Inferior parietal cortex (tissue), 1 donor: Measurements from ENCODE around the gene ZNF609.
"Not testable (repeated sequence)": the region's sequence is repeated elsewhere in the genome, so short reads cannot be mapped to it uniquely, and the experiment has no call there.

Experiments used
- DNase-seq: peaks from one replicate; pipeline ENCODE4 v3.0.0-alpha.2; 2016; ENCODE audit errors: extremely low spot score

ZNF609 gene

DNA sequence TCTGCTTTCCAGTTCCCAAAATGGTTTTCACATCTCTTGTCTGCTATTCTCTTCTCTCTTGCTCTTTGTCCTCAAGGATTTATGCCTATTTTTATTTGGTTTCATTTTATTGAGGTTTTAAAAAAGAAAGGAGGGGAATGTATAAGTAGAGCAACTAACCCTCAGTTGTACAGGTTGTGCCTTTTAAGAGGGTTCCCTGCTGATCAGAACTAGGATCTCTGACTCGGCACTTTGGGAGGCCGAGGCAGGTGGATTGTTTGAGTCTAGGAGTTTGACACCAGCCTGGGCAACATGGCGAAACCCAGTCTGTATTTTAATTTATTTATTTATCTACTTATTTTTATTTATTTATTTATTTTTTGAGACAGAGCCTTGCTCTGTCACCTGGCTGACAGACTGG is 123.6 kb downstream of the ZNF609 start:
- no peak for DNase-seq

- no peak for DNase-seq
Measured at GRCh38 chr15:64586259-64586870, 126.0 kb downstream of the ZNF609 start.

DNA sequence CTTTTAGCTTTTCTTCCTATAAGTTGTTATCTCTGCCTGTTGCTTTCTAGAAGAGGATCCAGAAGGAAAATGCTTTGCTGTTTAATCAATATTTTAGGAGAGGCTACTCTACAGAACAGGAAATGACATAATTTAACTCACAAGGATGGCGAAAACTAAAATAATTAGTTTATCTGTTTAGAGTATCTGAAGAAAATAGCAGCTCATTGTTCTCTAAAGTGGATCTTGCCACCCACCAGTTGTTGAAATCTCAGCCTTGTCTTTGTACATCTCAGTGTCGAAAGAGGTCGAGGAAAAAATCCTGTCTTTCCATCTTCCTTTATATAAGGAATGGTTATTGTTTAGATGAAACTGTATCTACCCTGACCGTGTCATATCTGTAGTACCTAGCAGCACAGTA is 126.6 kb downstream of the ZNF609 start:
- no peak for DNase-seq

DNA sequence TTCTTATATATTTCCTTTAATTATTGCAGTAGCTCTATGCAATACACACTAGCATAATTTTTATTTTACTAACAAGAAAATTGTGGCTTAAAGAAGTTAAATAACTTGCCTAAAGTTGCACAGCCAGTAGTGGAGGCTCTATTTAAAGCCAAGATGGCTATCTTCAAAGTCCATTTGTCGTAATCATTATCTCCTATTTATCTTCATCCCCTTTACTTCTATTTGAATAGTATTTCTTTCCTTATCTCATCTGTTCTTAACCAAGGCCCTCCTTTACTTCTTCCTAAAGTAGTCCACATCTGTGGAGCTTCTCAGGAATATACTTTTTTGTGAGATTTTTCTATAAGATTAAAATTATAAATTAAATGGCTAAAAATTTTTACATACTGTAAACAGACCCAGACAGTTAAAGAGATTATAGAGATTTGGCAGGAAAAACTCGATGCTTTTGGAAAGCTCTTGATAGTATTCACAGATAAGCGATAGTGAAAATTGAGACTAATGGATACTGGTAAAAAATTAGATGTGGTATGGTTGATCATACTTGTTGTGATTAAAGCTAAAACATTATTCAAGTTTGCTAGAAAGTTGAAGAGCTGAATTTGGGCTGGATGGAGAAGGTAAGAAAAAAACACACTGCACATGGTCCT is 129.2 kb downstream of the ZNF609 start:
- DNase-seq, result no peak

- DNase-seq, result not testable (repeated sequence)
Measured at GRCh38 chr15:64592845-64593244, 132.5 kb downstream of the ZNF609 start.

DNA sequence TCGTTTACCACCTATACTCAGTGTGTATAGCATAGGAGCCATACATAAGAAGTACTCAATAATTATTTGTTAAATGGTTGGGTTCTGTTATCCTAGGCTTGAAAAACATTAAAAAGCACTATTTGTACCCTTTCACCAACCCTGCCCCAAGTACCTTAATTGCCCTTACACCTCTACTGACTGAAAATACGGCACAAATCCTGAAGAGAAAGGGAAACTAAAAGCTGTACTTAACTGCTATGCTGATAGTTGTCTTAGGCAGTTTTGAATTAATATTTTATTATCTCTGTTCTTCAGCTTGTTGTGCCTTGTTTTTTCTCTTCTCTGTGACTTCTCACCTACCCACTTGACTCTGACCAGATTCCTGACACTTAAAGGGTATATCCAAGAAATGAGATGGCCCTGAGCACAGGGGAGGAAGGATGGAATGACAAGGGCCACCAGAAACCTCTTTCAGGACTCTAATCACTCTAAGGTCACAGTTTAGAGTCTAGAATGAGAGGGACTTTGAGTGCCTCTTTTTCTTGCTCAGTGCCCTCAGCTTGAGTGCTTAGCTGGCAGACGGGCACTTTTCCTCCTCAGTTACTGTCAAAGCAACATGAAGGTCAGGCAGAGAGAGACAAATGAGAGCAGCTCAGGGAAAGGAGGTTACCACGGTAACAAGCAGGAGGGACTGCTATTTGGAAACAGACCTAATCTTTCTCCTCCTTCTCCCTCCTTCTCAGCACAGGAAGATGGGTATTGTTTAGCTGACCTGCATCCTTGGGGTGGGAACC is 136.5 kb downstream of the ZNF609 start:
- DNase-seq, result no peak

DNA sequence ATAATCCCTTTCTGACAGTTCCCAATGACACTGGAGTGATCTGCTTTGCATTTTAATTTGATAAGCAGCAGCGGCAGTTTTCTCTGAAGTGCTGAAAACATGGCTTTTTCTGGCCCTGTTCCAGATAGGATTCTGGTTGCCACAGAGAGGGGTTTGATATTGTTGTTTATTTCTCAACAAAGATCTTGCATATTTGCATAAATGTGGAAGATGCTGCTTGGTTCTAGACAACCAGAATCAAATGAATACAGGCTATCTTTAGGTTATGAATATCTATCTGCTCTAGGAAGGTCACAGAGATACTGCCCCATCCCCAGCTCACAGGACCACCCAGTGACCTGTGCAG is 137.1 kb downstream of the ZNF609 start:
- no peak for DNase-seq

DNA sequence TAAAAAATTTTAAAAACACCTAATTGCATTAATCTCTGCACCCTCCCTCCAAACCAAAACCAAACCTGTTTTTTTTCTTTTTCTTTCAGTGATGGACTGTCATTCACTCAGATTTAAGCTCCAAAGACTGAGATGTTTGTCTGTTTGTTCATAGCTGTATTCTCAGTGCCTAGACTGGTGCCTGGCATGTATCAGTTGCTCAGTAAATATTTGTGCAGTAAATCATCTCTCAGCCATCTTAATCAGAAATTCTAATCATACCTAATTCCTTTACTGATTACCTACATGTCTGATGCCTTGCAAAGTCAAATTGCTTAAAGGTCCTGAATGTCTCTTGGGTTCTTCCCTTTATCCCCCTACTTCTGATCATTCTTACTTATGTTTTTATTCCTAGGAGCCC is 138.8 kb downstream of the ZNF609 start:
- no peak for DNase-seq

DNA sequence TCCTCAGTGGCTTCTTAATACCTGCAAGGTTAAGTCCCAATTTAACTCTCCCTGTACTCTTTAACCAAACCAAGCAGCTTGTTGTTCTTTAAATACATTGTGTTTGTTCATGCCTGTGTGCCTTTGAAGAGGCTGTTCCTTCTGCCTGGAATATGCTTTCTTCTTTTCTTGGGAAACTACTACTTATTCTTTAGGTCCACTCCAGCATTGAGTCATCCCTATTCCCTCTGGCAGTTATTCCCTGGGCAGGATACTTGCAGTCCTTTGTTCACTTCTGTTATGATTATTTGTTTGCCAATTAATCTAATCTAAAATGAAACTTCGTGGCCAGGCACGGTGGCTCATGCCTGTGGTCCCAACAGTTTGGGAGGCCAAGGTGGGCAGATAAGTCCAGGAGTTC is 139.3 kb downstream of the ZNF609 start:
- no peak for DNase-seq

- DNase-seq, result no peak
Measured at GRCh38 chr15:64600794-64601193, 140.4 kb downstream of the ZNF609 start.

DNA sequence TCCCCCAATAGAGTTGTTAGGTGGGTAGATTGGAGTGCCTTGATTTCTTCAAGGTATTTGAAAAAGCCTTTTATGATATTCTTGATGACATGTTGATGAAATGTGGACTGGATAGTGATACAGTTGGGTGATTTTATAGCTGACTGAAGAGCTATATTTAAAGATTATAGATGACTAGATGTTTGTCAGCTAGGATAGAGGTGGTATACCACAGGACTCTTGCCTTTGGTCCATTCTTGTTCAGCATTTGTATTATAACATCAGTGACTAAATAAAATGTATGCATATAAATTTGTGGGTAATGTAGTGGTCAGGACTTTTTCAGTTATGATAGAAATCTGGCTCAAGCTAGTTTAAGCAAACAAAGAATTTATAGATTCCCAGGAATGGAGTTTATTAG is 143.9 kb downstream of the ZNF609 start:
- DNase-seq, result no peak

GRCh38 chr15:64607416-64607815 is 147.0 kb downstream of the ZNF609 start:
- DNase-seq, result not testable (repeated sequence)

GRCh38 chr15:64610257-64610919 is 150.0 kb downstream of the ZNF609 start:
- no peak for DNase-seq

DNA sequence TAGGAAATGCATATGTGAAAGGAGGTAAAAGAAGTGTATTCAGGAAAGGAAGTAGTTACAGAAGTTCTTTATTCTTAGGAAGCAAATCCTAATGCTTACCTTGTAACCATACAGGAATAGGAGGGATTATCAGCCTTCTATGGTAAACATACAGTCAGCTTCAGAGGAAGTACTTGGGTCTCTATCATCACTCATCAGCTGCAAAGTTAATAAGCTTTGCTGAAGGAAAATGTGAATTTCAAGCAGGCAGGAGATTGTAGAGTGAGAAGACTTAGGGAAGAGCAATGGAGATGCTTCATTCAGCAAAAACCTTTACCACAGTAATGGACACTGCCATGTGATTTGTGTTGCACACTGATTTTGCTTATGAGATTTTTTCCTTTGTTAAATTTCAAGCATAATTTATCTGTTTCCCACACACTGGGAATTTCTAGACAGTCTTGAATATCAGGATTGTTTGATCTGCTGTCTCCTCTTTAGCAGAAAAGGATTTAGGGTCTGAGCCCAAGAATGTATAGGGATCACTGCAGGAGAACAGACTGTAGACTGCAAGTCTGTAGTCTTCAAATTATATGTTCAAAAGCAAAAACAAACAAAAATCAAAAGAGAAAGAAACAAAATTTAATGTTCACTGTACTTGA is 150.8 kb downstream of the ZNF609 start:
- DNase-seq, result no peak

DNA sequence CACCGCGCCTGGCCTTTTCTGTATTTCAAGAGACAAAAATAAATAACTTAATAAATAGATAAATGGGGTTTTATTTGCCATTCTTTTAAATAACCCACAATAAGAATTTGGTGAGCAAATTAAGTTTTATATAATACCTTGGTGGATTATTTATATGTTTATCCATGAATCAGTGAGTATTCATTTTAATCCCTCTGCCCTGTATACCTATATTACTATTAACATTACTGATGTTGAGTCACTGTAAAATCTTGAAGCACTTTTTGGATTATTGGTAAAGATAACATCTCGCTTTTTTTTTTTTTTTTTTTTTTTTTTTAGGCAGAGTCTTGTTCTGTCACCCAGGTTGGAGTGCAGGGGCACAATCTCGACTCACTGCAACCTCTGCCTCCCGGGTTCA is 154.1 kb downstream of the ZNF609 start:
- DNase-seq, result no peak

GRCh38 chr15:64617727-64618126 is 157.3 kb downstream of the ZNF609 start:
- no peak for DNase-seq

- no peak for DNase-seq
Measured at GRCh38 chr15:64618138-64618537, 157.8 kb downstream of the ZNF609 start.

DNA sequence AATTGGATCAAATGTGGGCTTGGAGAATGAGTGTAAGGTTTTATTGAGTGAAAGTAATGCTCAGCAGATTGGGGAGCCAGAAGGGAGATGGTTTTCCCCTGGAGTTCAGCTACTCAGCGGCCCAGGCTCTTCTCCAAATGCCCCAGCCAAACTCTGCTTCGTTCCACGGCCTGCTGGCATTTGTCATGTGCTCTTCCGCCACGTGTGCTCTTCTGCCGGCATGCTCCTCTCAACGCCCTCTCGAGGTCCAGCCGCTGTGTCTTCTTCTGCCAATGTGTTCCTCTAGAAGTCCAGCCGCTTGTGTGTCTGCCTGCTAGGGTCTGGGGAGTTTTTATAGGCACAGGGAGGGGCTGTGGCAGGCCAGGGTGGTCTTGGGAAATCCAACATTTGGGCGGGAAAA is 158.2 kb downstream of the ZNF609 start:
- no peak for DNase-seq

- no peak for DNase-seq
Measured at GRCh38 chr15:64619880-64620839, 159.8 kb downstream of the ZNF609 start.

DNA sequence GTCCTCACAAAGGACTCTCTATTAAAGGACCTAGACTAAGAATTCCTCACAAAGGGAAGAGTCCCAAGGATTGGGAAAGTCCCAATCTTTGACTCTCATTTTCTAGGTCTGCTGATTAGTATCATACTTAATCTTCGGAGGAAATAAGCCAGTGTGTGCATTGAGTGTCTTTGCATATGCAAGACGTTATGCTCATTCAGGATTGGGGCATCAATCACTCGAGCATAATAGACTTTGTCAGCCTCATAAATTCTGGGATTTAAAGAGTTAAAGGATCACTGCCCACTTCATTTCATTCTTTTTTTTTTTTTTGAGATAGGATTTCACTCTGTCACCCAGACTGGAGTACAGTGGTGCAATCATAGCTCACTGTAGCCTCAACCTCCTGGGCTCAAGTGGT is 160.7 kb downstream of the ZNF609 start:
- DNase-seq, result no peak
